SK-N-MC (cell line): ENCODE results near the gene PRKAB1.

Source experiments
- EZH2 ChIP-seq: fragments of 200-600 bp; sonication (generic); IDR thresholded peaks from one replicate; pipeline ENCODE4 v1.6.1; 2017; ENCODE audit warnings: antibody characterized with exemption
- FOXP2 ChIP-seq: optimal IDR thresholded peaks from 2 replicates; pipeline ENCODE3; 2011; ENCODE audit warnings: mild to moderate bottlenecking, moderate library complexity; ENCODE audit not compliant: insufficient read depth; ENCODE audit errors: extremely low read length, control extremely low read depth
- POLR2AphosphoS5 ChIP-seq: IDR thresholded peaks from 2 replicates; pipeline ENCODE4 v1.6.1; 2012; ENCODE audit warnings: mild to moderate bottlenecking, low read depth, low read length, borderline replicate concordance

DNA sequence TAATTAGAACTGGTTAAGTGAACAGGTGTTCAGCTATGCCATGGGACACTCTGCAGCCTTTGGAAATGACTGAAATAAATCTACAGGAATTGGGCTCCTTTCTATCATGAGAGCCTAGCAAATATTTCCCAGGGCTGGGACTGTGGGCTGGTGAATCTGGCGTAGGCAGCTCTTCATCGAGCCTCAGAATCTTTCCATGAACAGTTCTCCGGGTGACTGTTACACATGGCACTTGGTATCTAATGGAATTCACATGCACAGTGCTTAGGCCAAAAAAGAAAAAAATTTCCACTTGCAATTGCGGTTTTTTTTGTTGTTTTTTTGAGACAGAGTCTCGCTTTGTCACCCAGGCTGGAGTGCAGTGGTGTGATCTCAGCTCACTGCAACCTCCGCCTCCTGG is 32.1 kb downstream of the PRKAB1 start:
- TF ChIP-seq POLR2AphosphoS5 = no peak
- no peak for TF ChIP-seq EZH2
- TF ChIP-seq FOXP2 = no peak
